KG1 (cell line): Measurements from ENCODE around the gene KLHL2.

Source experiments
- DNase-seq: peaks from one replicate; lab custom pipeline; 2025; lab: John Stamatoyannopoulos, UW

KLHL2 gene

DNA sequence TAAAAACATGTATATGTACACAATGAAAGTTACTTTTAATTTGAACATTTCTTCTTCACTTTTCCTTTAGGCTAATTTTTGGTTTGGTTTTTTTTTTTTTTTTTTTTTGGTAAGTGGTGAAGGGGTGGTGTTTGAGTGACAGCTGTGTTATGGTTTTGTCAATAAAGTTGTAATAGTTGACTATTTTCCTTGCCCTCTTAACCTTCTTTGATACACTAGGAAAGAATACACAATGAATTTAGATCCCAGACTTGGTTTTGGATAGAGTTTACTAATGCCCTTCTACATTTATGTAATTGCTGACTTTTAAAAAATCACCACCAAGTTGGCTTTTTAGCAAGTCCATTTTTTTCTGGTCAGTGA lies 82.0 kb downstream of the KLHL2 start:
- DNase-seq, result no peak

DNA sequence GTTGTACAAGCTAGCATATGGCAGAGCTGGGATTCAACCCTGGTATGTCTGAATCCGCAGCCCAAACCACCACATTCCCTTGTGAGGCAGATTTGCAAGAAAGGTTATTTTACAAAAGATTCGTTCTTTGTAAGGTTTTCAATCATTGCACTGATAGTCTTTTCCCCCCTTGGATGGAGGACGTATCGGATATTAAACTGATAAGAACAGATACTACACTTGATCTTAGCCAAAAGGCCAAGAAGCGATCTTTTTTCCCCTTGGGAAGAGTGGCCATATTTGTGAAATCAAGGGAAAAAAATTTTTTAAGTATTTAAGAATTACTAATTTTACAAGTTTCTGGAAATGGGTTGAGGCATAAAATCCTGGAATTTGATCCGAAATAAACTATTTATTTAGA lies 85.7 kb downstream of the KLHL2 start:
- DNase-seq, result no peak

DNA sequence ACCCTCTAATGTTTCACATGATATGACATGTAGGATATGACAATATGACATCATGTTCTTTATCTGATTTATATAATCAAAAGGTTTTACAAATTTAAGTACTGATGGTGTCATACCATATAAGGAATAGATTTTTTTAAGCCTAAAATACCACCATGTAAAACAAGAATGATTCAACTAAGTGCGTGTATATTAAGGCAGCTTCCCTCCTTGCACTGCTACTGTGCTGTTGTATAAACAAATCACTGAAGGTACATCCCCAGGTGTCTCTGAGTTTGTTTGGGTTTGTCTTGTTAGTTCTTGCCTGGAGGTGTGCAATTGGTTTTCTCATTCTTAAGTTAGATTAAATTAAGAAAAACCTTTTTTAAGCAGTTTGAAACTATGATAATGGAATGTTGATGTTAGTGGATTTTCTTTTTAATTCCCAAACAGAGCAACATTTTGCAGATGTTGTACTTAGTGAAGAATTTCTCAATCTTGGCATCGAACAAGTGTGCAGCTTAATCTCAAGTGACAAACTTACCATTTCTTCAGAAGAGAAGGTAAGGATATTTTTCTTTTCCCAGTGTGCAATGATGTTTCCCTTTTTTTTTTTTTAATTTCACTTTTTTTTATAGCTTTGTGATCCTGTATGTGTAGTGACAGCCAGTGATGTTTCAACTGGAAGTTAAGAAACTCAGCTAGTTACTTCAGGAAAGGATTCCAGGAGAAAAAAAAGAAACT lies 86.7 kb downstream of the KLHL2 start:
- DNase-seq, result no peak

DNA sequence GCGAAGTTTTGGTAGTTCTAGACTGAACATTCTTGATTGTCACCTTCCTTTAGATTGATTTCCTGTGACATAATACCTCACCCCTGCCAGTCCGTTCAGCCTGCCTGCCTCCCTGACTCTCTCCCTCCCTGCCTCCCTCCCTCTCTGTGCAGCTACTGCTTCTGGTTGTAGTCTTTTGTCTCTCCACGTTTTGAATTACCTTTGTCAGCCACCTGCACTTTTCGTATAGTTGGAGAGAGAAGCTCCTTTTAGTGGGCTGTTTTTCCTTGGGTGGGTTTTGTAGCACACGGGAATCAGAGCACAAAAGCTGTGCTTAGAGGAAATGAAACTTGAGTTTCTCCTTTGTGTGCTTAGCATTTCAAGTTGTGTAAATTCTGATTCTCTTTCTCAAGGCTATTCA lies 87.5 kb downstream of the KLHL2 start:
- DNase-seq, result no peak

DNA sequence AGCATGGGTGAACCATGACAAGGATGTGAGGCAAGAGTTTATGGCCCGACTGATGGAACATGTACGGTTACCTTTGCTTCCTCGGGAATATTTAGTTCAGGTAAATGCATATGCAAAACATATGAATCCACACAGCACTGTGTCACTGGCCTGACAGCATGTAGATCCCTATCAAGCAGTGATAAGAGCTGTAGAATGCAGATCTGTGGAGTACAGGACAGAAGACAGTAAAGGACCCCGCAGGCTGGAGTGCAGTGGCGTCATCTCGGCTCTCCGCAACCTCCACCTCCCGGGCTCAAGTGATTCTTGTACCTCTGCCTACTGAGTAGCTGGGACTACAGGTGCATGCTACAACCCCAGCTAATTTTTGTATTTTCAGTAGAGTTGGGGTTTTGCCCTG lies 90.3 kb downstream of the KLHL2 start:
- no peak for DNase-seq

DNA sequence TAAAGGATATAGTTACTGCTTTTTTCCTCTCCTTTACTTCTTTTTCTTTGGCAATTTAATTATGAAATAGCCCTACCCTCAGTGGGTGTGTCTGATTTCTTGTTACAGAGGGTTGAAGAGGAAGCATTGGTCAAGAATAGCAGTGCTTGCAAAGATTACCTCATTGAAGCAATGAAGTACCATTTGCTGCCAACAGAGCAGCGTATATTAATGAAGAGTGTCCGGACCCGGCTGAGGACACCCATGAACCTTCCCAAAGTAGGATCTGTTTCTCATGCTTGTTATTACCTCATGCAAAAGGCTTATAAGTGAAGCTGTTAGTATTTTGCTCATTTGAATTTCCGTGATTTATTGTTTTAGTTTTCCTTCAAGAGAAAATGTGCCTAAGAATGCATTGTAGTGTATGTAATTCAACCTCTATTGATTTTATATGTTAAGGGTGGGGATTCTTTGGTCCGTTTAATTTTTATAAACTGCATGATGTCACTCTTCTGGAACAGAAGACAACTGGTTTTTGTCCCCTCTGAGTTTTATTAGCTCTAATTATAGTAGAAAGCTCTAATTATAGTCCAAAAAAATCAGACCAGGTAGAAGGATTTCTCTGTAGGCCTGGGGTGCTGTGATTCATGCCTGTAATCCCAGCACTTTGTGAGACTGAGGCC lies 92.2 kb downstream of the KLHL2 start:
- DNase-seq, result no peak

DNA sequence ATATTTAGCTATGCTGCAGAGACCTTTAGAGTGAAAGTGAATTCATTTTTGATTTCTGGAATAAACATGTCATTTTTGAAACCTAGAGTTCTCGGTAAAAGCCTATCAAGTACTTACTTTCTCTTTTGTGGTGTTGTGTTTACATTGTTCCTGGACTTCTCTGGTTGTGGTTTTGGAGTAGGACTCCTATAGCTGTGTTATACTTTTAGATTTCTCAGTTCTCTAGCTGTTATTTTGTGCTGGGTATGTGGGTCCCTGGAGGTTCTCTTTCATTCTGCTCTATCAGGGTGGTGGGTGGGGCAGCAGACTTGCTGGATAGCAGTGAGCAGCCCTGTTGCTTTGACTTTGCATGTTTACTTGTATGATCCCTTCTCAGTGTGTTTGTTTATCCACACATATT lies 94.5 kb downstream of the KLHL2 start:
- no peak for DNase-seq

DNA sequence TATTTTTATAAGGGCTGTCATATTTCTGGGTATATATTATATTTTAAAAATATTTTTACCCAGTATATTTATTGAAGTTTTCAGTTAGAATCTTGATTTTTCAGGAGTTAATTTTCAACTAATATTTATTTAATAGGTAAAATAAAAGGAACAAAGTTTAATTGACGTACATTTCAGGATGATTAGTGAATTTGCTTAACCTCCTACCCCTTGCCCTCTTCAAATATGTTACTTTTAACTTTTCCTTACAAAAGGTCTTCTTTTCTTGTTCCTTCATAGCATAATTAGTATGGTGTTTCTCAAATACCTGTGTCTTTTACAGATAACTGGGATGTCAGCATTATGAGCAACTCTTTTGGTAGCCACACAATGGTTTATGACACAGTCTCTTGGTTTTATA lies 95.3 kb downstream of the KLHL2 start:
- DNase-seq, result no peak

DNA sequence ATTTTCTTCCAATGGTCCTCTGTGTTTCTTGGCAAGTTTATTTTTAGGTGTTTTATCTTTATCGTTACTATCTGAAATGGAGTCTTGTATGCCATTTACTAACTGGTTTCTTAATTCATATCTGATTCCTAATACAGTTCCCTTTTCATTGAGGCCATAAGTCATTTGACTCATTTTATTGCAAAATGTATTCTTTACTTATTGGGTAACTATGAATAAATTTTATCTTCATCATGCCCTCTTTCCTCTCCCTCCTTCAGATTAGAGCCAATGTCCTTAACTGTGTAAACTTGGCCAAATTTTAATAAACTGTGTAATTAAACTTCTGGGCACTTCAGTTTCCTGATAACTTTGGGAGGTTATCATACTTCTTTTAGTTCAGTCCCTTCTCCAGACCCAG lies 100.8 kb downstream of the KLHL2 start:
- no peak for DNase-seq

DNA sequence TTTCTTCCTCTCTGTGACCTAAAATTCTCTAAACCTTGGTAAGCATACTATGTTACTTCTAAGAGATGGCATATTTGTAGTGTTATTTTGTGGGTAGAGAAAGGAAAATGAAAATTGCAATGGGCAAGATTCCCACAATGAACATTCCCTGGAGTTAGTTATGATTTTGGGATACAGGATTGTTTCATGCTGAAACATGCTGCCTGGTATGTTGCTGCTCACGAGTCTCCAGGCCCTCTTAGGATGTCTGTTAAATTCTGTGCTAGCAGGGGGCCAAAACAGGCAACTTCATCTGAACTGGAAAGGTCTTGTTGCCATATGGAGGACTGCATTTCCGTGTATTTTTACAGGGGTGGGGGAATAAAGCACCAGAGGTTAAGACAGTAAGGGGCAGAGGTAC lies 101.2 kb downstream of the KLHL2 start:
- no peak for DNase-seq

DNA sequence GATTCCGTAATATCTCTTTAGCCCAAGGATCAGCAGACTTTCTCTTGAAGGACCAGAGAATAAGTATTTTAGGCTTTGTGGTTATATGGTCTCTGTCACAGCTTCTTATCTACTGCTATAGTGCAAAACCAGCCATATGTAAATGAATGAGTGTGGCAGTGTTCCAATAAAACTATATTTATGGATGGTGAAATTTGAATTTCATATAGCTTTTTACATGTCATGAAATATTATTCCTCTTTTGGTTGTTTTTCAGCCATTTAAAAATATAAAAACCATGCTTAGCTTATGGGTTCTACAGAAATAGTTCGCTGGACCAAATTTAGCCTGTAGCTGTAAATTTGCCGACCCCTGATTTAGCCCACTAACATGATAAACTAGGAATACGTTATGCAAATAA lies 102.1 kb downstream of the KLHL2 start:
- no peak for DNase-seq

DNA sequence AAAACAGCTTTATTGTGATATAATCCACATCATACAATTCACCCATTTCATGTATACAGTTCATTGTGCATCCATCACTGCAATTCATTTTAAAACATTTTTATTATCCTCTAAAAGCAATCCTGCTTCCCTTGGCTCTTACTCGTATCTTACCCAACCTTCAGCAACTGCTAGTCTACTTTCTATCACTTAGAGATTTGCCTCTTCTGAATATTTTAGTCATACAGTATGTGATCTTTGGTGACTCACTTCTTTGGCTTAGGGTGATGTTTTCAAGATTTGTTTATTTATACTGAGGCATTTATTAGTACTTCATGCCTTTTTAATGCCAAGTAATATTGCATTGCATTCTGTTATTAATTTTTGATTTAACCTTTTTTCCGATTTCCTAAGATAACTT lies 105.1 kb downstream of the KLHL2 start:
- no peak for DNase-seq

DNA sequence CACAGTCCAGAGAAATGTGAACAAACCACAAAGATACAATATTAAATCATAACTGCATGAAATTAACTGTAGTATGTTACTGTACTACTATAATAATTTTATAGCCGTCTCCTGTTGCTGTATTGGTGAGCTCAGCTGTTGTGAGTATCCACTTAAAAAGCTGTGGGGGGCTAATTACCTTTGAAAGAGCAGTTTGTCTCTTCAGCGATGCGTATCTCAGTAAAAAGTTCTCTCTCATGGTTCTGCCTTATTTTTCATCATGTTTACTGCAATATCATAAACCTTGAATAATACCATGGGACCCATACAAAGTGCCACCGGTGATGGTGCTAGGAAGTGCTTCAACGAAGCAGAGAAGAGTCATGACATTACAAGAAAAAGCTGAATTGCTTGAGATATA lies 111.7 kb downstream of the KLHL2 start:
- no peak for DNase-seq

DNA sequence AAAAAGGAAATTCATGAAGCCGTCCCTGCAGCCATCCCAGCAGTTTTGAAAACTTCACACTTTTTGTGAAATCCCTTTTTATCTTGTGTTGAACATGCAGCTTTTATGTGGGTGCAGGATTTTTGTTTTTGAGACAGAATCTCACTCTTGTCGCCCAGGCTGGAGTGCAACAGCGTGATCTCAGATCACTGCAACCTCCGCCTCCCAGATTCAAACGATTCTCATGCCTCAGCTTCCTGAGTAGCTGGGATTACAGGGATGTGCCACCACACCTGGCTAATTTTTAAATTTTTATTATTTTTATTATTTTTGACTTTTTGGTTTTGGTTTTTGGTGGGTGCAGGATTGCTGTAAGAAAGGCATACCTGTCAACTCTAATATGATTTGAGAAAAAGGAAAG lies 112.1 kb downstream of the KLHL2 start:
- DNase-seq, result no peak

DNA sequence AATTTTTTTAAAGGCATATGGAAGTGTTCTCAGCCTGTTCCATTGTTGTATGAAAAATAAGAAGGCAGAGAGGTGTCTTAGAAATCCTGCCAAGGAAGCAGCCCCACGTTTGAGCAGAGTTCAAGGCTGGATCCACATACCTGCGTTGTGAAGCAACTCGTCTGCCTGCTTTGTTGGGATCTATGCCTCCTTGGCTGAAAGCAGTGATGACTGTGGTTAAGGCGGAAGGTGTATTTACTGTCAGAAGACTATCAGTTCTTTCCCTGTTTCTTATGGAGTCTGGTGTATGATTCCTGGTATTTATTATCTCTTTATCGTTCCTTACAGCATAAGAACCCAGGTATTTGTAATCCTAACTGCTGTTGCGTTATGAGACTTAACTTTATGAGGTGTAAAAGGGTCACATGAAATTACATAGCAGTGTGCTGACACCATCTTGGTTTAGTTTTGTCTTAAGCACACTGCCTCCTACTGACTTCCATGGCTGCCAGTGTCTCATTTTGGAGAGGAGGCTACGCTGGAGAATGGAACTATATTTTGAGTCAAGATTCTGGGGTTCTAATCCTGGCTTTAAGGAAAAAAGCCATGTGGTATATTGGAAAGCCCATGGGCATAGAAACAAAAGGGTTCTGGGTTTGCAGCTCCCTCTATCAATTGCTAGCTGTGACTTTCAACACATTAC lies 117.0 kb downstream of the KLHL2 start:
- no peak for DNase-seq

DNA sequence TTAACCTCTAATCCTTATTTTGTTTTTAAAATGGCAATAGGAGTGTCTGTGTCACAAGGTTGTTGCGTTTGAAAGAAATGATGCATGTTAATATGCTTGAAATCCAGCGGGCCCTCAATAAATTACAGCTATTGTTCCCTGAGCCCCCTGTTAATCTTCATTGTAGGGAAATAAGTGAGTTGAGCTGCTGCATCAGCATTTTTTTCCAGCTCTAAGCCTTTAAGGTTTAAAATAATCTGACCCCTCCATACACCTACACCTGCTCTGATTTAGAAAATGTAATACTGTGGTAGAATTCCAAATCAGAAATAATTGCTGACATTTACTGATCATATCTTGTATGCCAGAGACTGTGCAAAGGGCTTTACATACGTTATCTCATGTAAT lies 117.5 kb downstream of the KLHL2 start:
- no peak for DNase-seq

DNA sequence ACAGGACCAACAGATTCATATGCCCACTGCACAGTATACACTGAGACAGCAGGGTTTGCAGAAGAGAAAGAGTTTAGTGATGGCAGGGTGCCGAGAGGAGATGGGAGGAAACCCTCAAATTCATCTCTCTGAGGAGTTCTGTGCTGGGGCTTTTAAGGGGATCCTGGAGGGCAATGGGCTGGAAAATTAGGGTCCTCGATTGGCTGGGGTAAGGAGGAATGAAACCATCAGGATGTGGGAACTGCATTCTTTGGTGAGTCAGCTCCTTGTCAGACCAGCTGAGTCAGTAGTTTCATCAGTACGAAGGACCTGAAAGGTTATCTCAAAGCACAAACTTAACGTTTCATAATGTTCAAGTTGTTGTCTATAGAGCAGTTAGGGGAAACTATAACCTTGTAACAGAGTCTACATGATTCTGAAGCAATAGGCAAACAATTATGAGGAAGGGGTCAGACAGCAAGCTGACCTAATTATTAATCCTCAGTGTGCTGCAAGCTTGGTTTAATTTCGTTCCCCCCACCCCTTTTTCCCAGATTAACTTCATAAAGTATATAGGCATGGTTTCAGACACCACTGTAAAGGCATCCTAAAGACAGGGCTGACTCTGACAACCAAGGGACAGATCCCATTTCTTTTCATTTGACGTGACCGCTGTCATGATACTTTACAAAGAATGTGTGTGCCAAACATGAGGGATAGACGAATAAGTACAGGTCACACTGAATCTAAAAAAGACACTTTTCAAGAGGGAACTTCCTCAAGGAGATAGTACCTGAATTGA lies 118.6 kb downstream of the KLHL2 start:
- DNase-seq, result no peak

DNA sequence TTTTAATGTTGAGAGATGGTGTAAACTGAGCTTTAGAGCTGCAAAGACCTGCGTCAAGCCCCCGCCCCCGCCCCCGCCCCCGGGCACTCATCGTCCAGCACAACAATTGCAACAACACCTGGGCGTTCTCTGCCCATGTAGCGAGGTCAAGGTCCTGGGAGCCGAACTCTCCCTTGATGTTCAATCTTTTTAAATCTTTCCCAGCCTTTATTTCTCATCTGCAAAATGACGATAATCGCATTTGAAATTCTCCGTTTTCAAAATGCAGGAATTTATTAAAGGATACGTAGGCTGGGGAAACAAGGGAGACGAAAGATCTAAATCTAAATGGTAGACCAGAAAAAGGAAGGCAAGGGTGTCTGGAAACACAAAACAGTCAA lies 119.5 kb downstream of the KLHL2 start:
- DNase-seq, result no peak

DNA sequence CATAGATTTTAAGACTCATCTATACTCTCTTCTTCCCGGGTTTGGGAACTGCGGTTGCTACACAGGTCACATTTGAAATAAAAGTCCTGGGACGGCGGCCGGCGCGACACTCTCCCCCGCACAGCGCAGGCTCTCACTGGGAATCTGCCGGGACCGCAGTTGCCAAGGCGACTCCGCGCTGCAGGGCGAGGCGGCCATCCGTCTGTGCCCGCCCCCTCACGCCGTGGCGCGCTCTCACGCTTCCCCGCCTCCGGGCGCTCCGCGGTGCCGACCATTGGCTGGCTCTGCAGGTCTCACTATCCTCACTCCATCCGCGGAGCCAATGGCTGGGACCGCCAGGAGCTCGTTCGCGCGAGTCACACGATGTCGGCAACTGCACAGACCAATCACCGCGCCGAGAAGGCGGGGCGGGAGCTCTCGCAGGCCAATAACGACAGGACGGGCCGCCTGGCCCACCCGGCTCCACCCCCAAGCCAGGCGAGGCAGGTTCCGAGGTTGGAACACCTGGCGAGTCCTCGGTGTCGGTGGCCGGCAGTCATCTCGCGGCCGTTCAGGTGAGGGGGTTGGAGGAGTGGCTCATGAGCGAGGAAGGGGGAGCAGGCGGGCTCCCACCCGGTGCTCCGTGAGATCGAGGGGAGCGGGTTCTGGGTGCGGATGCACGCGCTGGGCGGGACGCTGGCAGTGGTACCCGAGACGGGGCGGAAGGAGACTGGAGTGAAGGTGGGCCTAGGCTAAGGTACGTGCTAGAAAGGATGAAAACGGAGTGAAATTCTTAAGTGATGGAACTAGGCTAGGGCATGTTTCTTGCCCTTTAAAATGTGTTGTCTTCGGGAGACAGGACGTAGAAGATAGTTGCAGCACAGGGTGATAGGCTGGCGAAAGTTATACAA lies 120.1 kb downstream of the KLHL2 start, which contains the start of gene MSMO1:
MSMO1 (plus strand) TSS at position 459 of the 890 bp plus-strand sequence. CDS start 5,702 bp downstream, outside the sequence.
- DNase-seq, result peak; percentile 56

DNA sequence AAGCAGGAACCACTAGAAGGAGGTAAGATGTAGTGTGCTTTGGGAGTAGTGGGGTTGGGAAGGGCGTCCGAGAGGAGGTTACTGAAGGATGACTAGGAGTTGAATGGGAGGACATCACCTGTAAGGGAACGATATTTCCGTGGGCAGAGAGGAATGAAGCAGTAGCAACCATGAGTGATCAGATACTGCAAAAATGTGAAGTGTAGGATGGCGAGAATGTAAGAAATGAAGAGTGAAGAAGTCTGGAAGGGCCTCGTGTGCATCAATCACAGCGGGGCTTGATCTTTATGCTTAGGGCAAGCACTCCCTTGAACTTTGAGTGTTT lies 120.7 kb downstream of the KLHL2 start:
- no peak for DNase-seq

DNA sequence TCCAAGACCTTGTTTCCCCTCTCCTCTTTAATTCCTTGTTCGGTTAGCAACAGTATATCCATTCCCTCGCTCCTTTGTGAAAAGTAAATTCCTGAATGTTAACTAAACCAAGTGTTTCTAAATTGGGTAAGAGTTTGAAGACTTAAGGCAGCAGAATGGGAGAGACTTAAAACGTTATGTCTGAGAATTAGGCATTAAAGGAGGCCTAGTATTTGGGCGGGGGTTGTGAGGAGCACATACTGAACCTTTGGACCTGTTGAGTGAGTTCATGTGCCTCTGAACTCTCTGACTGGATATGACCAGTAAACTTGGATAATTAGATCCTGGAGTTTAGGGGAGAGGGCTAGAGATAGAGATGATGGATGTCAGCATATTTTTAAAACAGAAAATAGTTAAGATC lies 121.3 kb downstream of the KLHL2 start:
- DNase-seq, result no peak

DNA sequence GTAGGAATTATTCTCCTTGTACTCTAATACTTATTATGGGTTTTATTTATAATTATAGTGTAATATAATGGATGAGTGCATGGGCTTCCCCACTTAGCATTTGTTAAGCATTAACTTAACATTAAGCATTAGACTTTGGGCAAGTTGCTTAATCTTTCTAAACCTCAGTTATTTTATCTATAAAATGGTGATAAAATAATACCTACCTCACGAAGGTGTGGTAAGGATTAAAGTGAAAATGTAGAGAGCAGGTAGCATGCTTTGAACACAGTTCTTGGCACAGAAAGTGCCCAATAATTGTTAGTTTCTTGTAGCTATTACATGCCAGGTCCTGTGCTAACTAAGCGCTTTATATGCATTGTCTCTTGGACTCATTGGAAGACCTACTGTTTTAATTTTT lies 122.7 kb downstream of the KLHL2 start:
- no peak for DNase-seq
